GM19438 (cell line): ENCODE measurements around the gene FAM111B.
"Not testable (repeated sequence)": the region's sequence is repeated elsewhere in the genome, so short reads cannot be mapped to it uniquely, and the experiment has no call there.

ENCODE experiments used
- ATAC-seq: cut with Tn5 transposase; IDR thresholded peaks from one replicate; pipeline ENCODE4 v1.9.1; 2021; ENCODE audit warnings: low read depth; ENCODE audit not compliant: unreplicated experiment

The FAM111B gene

DNA sequence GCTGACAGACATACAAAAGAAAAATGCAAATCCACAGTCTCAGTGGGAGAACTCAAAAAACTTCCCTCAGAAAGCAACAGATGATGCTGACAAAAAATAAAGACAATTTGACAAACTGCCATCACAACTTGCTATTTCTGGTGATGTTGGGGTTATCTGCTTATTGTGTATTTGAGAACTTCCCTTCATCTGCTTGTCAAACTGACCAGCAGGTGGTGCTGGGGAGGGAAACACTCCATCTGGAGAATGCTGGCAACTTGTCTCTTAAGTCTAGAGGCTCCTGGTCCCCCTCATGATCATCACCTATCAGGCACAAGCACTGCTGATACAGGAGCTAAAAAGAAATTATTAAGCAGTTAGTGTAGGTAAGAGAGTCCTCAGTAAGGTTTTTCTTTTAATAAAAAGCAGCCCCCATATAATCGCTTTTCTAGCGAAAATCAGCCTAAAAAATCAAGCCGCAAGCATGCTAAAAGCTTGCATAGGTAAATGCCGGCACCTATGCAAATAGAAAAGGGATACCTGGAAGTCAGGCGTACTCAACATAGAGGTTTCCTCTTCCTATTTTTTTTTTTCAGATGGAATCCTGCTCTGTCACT lies 9.8 kb upstream of the FAM111B start:
- ATAC-seq = no peak

DNA sequence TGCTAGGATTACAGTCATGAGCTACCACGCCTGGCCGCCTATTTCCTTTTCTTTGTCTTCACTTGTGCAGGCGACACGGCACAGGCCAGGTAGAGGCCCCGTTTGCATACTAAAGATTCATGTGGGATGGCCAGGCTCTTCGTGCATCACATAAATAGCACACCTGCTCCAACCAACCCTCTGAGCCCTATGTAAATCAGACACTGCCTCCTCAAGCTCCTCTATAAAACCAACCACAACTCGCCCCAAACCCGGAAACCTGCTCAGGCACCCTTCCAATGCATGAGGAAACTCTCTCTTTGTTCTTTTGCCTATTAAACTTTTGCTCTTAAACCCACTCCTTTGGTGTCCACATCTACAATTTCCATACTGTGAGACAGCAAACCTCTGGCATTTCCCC lies 9.1 kb upstream of the FAM111B start:
- ATAC-seq = not testable (repeated sequence)

GRCh38 chr11:59102259-59102765 lies 4.7 kb upstream of the FAM111B start:
- ATAC-seq = peak; percentile 69

DNA sequence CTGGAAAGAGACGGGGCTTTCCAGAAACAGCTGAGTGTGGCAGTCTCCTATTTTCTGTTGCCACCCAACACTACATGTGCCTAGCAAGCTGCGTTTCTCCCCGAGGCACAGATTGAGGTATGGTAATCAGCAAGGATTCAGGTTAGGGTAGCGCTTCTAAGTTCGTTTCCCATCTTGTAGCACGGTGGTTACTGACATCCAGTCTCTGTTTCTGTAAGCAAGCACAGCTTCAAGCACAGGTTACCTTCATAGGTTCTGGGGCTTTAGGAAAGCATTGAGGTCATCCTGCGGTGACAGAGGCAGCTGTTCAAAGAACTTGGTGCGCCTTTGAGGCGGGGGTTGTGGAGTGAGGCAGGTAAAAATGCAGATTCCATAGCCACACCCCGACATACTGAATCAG lies 684 bp downstream of the FAM111B start:
- peak; percentile 32 for ATAC-seq

DNA sequence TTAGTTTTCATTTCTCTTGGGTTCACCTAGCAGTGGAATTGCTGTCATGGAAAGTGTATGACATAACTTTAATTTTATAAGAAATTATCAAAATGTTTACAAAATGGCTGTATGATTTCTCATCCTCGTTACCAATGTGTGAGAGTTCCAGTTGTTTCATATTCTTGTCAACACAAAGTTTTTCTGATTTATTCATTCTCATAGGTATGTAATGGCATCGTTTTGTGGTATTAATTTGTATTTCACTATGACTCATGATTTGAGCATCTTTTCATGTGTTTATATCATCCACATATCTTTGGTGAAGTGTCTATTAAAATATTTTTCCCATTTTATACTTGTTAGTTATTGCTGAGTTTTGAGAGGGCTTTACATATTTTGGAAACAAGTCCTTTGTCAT lies 5.5 kb downstream of the FAM111B start:
- no peak for ATAC-seq

- ATAC-seq = no peak
These were observed 7.3 kb downstream of the FAM111B start for GRCh38 chr11:59114344-59114743.

GRCh38 chr11:59115553-59115952 lies 8.5 kb downstream of the FAM111B start:
- ATAC-seq = no peak

GRCh38 chr11:59117774-59118173 lies 10.7 kb downstream of the FAM111B start:
- ATAC-seq = no peak

DNA sequence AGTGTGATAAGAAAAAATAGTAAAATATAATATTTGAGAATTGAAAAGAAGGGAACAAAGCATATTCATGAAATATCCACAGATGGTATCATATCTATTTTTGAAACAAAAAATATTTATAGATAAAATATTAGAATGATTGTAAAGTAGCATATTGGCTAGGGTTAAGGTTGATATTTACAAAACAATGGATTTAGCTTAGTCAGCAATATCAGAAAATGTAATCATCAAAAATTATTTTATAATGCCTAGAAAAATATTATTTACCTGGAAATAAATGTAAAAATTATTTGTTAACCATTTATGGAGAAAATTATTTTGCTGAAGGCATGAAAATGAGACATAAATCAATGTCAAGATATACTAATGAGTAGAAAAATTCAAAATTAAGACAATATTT lies 12.8 kb downstream of the FAM111B start:
- ATAC-seq = no peak

- ATAC-seq = peak; percentile 98
These were observed 28.8 kb downstream of the FAM111B start for GRCh38 chr11:59135648-59136461.

DNA sequence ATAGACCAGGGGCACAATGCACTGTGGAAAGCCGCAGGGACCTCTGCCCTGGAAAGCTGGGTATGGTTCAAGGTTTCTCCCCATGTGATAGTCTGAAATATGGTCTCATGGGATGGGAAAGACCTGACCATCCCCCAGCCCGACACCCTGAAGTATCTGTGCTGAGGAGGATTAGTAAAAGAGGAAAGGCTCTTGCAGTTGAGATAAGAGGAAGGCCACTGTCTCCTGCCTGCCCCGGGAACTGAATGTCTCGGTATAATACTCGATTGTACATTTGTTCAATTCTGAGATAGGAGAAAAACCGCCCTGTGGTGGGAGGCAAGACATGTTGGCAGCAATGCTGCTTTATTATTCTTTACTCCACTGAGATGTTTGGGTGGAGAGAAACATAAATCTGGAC lies 29.5 kb downstream of the FAM111B start:
- ATAC-seq = not testable (repeated sequence)

DNA sequence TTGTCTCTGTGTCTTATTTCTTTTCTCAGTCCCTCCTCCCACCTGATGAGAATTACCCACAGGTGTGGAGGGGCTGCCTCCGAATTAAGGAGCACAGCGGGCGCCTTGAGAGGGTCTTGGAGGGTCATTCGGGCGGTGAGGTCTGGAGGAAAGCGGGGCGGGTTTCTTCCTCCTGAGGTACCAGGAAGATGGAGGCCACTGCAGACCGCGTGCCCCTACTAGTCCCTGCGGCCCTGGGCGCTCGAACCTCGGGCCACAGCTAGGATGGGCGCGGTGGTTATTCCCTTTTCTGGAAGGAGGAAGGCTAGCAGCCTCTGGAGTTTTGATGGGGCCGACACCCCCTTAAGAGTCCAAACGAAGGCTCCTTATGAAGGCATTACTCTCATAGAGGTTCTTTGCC lies 30.2 kb downstream of the FAM111B start:
- ATAC-seq = no peak

DNA sequence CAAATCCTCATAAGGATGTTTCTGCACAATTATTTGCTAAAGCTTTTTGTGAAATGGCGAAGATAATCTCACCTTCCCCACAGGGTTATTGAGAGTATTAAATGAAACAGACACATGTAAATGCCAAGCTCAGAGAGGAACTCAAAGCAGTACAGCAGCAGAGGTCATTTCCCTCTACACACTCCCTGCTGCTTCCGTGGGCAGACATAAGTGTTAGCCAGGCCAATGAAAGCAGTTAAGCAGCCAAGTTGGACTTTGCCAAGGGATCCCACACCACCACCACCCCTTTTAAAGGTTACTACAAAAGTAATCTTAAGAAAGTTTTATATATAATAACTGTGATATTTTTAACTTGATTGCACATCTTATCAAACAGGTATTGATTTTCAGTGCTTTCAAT lies 31.6 kb downstream of the FAM111B start:
- no peak for ATAC-seq

DNA sequence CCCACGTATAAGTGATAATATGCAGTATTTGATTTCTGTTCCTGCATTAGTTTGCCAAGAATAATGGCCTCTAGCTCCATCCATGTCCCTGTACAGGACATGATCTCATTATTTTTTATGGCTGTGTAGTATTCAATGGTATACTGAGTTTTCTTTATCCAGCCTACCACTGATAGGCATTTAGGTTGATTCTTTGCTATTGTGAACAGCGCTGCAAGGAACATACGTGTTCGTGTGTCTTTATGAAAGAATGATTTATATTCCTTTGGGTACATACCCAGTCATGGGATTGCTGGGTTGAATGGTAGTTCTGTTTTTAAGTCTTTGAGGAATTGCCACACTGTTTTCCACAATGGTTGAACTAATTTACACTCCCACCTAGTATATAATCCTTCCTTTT lies 34.2 kb downstream of the FAM111B start:
- no peak for ATAC-seq

DNA sequence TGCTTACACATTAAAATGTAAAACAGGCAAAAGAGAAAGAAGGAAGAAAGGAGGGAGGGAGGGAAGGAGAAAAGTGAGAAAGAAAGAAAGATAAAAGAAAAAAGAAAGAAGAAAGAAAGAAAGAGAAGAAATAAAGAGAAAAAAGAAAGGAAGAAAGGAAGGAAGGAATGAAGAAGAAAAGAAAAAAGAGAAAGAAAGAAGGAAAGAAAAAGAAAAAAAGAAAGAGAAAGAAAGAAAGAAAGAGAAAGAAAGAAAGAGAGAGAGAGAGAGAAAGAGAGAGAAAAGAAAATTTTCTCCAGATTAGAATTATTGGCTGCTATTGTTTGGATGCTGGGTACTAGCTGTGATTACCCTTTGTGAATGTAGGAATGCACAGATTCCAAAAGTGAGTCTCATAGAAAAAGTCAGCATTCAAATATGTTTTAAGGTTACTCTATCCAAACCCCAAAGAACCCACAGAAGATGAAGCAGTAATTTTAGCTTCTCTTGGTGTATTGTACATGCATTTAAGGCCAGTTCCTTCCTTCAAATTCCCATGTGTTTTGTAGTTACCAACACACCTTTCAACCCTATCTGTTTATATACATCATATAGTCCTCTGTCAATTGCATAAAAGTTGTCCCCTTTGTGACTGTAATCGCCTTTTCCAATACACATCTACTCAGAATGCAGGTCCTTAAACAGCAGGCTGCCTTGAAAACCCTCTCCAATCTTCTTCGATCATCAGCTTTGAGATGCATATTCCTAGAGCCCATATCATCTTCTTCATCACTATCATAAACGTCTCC lies 34.8 kb downstream of the FAM111B start:
- ATAC-seq = no peak

GRCh38 chr11:59142530-59143507 lies 35.8 kb downstream of the FAM111B start, which contains the start of gene FAM111A:
FAM111A (plus strand) TSS chr11:59142856; CDS start chr11:59148873, 6,017 bp downstream.
- ATAC-seq = peak; percentile 78

- no peak for ATAC-seq
These were observed 37.1 kb downstream of the FAM111B start for GRCh38 chr11:59144096-59144495.

- ATAC-seq = peak; percentile 64
These were observed 37.7 kb downstream of the FAM111B start for GRCh38 chr11:59144579-59145345.

GRCh38 chr11:59145534-59145933 lies 38.5 kb downstream of the FAM111B start:
- ATAC-seq = no peak
